Keratinocyte (primary cell): ENCODE measurements around the gene MMP28. TPM values are rescaled to one million over a fixed set of nuclear protein-coding genes. Genes with fewer than 3 reads are reported as not detected.

Experiments
- DNase-seq: peaks from one replicate; pipeline ENCODE4 v3.0.0-alpha.2; 2011; ENCODE audit warnings: low read depth, missing footprints, low spot score
- FAIRE-seq: peaks from 2 replicates; lab custom pipeline; 2011; peaks lifted over from hg19 to GRCh38; lab: Jason Lieb, UNC
- H2AFZ ChIP-seq: 2 replicates; pipeline ENCODE4 v1.6.0; 2012; ENCODE audit warnings: low read length, control low read depth, inconsistent platforms; ENCODE audit not compliant: control insufficient read depth
- H3K27ac ChIP-seq: 2 replicates; pipeline ENCODE4 v1.5.1; 2011; ENCODE audit warnings: low read length; ENCODE audit not compliant: control insufficient read depth, insufficient read depth
- H3K27me3 ChIP-seq: 3 replicates; pipeline ENCODE4 v1.6.0; 2011; ENCODE audit warnings: low read length; ENCODE audit not compliant: control insufficient read depth, insufficient read depth; ENCODE audit errors: extremely low read depth
- H3K36me3 ChIP-seq, 2 experiments: 2 replicates in 1 of 2; 3 replicates in 1 of 2; pipeline ENCODE4 v1.5.1; 2011; ENCODE audit warnings: low read length in 2 of 2, mild to moderate bottlenecking in 1 of 2; ENCODE audit not compliant: control insufficient read depth in 2 of 2, insufficient read depth in 2 of 2; ENCODE audit errors: extremely low read depth in 1 of 2
- H3K4me1 ChIP-seq: 3 replicates; pipeline ENCODE4 v1.5.1; 2011; ENCODE audit warnings: low read length; ENCODE audit not compliant: control insufficient read depth, insufficient read depth; ENCODE audit errors: extremely low read depth
- H3K4me2 ChIP-seq: 3 replicates; pipeline ENCODE4 v1.6.0; 2011; ENCODE audit warnings: low read depth, low read length; ENCODE audit not compliant: control insufficient read depth, insufficient read depth; ENCODE audit errors: extremely low read depth
- H3K4me3 ChIP-seq, 3 experiments: fragments of 200-600 bp in 1 of 3; sonication (generic) in 1 of 3; 2 replicates in 2 of 3; 3 replicates in 1 of 3; pipeline ENCODE4 v1.5.1; 2011 to 2016; ENCODE audit warnings: low read length in 3 of 3, mild to moderate bottlenecking in 3 of 3, control low read depth in 2 of 3, inconsistent platforms in 1 of 3, low read depth in 1 of 3, mixed read lengths in 1 of 3, mixed run types in 1 of 3, moderate library complexity in 1 of 3; ENCODE audit not compliant: control insufficient read depth in 2 of 3, insufficient read depth in 2 of 3; ENCODE audit errors: extremely low read depth in 1 of 3
- H3K79me2 ChIP-seq: 2 replicates; pipeline ENCODE4 v1.6.0; 2012; ENCODE audit warnings: low read length; ENCODE audit not compliant: control insufficient read depth, insufficient read depth
- H3K9ac ChIP-seq: 3 replicates; pipeline ENCODE4 v1.6.0; 2011; ENCODE audit warnings: low read length; ENCODE audit not compliant: control insufficient read depth, insufficient read depth; ENCODE audit errors: extremely low read depth
- H3K9me1 ChIP-seq: 3 replicates; pipeline ENCODE4 v1.6.0; 2011; ENCODE audit warnings: low read length; ENCODE audit not compliant: control insufficient read depth, insufficient read depth; ENCODE audit errors: extremely low read depth
- H3K9me3 ChIP-seq: 2 replicates; pipeline ENCODE4 v1.5.1; 2012; ENCODE audit warnings: low read depth, low read length; ENCODE audit not compliant: control insufficient read depth
- H4K20me1 ChIP-seq: 3 replicates; pipeline ENCODE4 v1.6.0; 2011; ENCODE audit warnings: low read length; ENCODE audit not compliant: control insufficient read depth, insufficient read depth; ENCODE audit errors: extremely low read depth
- CTCF ChIP-seq, 3 experiments: IDR thresholded peaks in 1 of 3; conservative IDR thresholded peaks in 1 of 3; optimal IDR thresholded peaks in 1 of 3; 2 replicates in 2 of 3; 3 replicates in 1 of 3; pipeline versions ENCODE3 to v1.5.1; 2011; ENCODE audit warnings: low read length in 3 of 3, mild to moderate bottlenecking in 3 of 3, moderate library complexity in 2 of 3, control low read depth in 1 of 3, inconsistent platforms in 1 of 3; ENCODE audit not compliant: insufficient read depth in 2 of 3; ENCODE audit errors: extremely low read depth in 1 of 3
- EZH2 ChIP-seq: IDR thresholded peaks from one replicate; pipeline ENCODE4 v1.6.1; 2012; ENCODE audit warnings: inconsistent platforms, mild to moderate bottlenecking, low read length, moderate library complexity
- dilution Hi-C: fragments of 300-500 bp; cut with MboI; formaldehyde crosslinking; loops from one replicate; pipeline ENCODE4 v1.7.0; 2020; ENCODE audit warnings: low sequenced_read_pairs; ENCODE audit not compliant: extremely low pct_ligation_motif_present
- polyA plus RNA-seq, 5 experiments: library from polyadenylated mRNA; depleted of rRNA in 3 of 5; stranded (reverse) in 3 of 5; stranded (forward) in 1 of 5; unstranded in 1 of 5; fragments of >200 nt; gene quantifications; 1 replicate in 1 of 5; 2 replicates in 3 of 5; 3 replicates in 1 of 5; pipeline versions ENCODE4 v1.2.1 to v1.2.3, GENCODE V29; 2011 to 2012; ENCODE audit warnings: missing spikeins in 2 of 5, low read depth in 1 of 5, low replicate concordance in 1 of 5

MMP28 gene
- polyA plus RNA-seq, 1 donor (not counting 4 experiments of a cell fraction or from before 2014, with no cell fraction given): 21.3 TPM

- FAIRE-seq: no peak
- peaks cover 27 to 40% of the 10 kb centered on the region in 2 experiments for H3K36me3 ChIP-seq
Measured at GRCh38 chr17:35843698-35844097, 48.3 kb upstream of the MMP28 start.

GRCh38 chr17:35842239-35842638 lies 46.8 kb upstream of the MMP28 start:
- no peak overlapping the region for H3K27ac ChIP-seq
- H3K36me3 ChIP-seq: peaks cover 26 to 36% of the 10 kb centered on the region in 2 experiments
- no peak overlapping the region for H2AFZ ChIP-seq
- H3K4me2 ChIP-seq: no peak overlapping the region
- no peaks in the 10 kb centered on the region for H3K79me2 ChIP-seq
- no peaks in the 10 kb centered on the region for H3K9me1 ChIP-seq
- H3K9ac ChIP-seq: no peak overlapping the region
- no peaks in the 10 kb centered on the region for H3K9me3 ChIP-seq
- H3K27me3 ChIP-seq: no peaks in the 10 kb centered on the region
- DNase-seq: no peak
- H4K20me1 ChIP-seq: no peaks in the 10 kb centered on the region
- no peaks in the 10 kb centered on the region for H3K4me1 ChIP-seq
- TF ChIP-seq CTCF (optimal IDR thresholded peaks at IDR 0.05 in 1 of 3, IDR thresholded peaks at IDR 0.05 in 1 of 3, conservative IDR thresholded peaks at IDR 0.05 in 1 of 3; ENCODE audit: extremely low read depth in 1 of 3, insufficient read depth in 2 of 3, low read length in 3 of 3): no peak
- no peak overlapping the region for H3K4me3 ChIP-seq
- dilution Hi-C loops: no loop called here
- FAIRE-seq: no peak

More at GRCh38 chr17:35843698-35844097, 48.3 kb upstream of the MMP28 start:
- Histone ChIP-seq H3K4me3 (no peak overlapping the region), H3K4me1 (no peaks in the 10 kb centered on the region), H3K9me3 (no peaks in the 10 kb centered on the region), H3K79me2 (no peaks in the 10 kb centered on the region), H3K9ac (no peak overlapping the region), H3K9me1 (no peaks in the 10 kb centered on the region), H4K20me1 (no peaks in the 10 kb centered on the region), H3K4me2 (no peak overlapping the region), H2AFZ (no peak overlapping the region), H3K27ac (no peak overlapping the region), H3K27me3 (no peaks in the 10 kb centered on the region)
- TF ChIP-seq EZH2: no peak
- no peak for TF ChIP-seq CTCF (optimal IDR thresholded peaks at IDR 0.05 in 1 of 3, IDR thresholded peaks at IDR 0.05 in 1 of 3, conservative IDR thresholded peaks at IDR 0.05 in 1 of 3; ENCODE audit: extremely low read depth in 1 of 3, insufficient read depth in 2 of 3, low read length in 3 of 3)
- no peak for DNase-seq
- dilution Hi-C loops: no loop called here
